Occipital lobe (tissue), 3 donors: ENCODE results near the gene DPPA4. TPM values are rescaled to one million over a fixed set of nuclear protein-coding genes. Genes with fewer than 3 reads are reported as not detected.

ENCODE experiments used
- DNase-seq: peaks from one replicate; lab custom pipeline; 2025; lab: John Stamatoyannopoulos, UW
- small RNA-seq: library from RNA; depleted of rRNA; stranded (forward); fragments of <200 nt; gene quantifications from one replicate; pipeline ENCODE3, GENCODE V24; 2014
- total RNA-seq: library from RNA; depleted of rRNA; stranded (reverse); fragments of >200 nt; gene quantifications from one replicate; pipeline ENCODE4 v1.2.3, GENCODE V29; 2014

DPPA4 gene
- total RNA-seq, 1 donor from 2014 or later, result under 0.01 TPM

- DNase-seq, result no peak
Observed at GRCh38 chr3:109339197-109339596, 1.9 kb upstream of the DPPA4 start.

DNA sequence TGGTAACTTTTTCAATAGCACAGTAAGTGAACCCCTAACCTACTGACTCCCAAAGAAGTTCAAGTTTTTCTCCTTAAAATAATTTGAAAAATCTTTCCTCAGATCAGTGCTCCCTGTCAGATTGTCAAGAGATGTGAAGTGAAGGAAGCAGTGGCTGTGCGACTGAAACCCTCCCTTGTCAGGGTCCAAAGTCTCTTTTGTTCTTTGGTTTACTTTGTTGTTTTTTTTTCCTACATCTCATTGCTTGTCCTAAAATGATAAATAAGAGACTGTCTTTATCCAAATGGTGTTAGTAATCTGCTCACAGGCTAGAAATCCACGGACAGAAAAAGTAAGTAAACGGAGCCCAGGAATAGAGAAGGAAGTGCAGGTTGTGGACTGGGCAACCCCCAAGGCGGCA is 976 bp upstream of the DPPA4 start:
- DNase-seq, result no peak

GRCh38 chr3:109336291-109336861 is 970 bp downstream of the DPPA4 start:
- no peak for DNase-seq

GRCh38 chr3:109334572-109334971 is 2.8 kb downstream of the DPPA4 start:
- no peak for DNase-seq

DNA sequence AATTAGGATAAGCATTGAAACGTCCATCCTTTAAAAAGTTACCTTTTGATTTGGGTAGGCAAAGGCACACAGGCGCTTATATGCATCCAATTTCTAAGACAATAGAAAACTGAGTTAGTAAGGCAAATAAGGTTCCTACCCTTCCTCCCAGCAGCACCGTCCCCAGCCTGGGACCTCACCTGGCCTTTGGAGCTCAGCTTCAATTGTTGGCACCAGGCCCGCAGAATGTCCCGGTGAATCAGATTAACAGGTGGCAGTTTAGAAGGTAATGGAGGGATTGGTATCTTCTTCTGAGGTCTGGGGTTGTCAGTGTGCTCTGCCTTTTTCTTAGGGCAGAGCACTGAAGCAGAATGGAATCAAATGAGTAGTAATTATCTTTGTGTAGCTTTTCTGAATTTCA is 5.7 kb downstream of the DPPA4 start:
- DNase-seq, result no peak

DNA sequence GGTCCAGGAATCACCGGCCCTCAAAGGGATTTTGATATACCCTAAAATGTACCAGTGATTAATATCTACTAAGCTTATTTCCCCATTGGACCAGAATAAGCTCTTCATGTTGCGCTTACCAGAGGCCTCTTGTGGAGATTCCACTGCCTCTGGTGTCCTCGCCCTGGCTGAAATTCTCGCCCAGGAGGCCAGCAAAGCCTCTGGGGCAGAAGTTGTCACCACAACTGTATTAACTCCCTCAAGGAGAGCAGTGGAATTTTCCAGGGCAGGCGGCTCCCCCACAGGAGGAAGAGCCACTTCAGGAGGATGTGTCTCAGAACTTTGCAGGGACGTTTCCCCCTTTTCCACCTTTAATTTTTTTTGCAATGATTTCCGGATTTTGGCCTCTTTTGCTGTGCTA is 6.9 kb downstream of the DPPA4 start:
- DNase-seq, result no peak

- DNase-seq, result no peak
Observed at GRCh38 chr3:109328202-109328601, 9.1 kb downstream of the DPPA4 start.

DNA sequence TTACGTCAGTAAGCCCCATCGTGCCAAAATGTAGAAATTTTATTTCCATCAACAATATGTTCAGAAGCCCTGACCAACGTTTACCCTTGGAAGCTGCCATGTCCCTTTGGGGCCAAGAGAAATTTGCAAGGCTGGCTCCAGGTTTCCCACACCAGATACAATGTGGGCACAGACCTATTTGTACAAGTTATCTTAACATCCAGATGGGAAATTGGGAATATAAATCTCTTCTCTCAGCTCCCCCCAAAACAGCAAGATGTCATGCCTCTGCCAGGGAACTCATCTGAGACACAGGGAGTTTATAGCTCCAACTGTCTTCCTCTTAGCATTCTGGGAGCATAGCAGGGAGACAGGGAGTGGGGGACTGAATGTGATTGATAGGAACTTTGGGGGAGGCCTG is 11.7 kb downstream of the DPPA4 start:
- no peak for DNase-seq

DNA sequence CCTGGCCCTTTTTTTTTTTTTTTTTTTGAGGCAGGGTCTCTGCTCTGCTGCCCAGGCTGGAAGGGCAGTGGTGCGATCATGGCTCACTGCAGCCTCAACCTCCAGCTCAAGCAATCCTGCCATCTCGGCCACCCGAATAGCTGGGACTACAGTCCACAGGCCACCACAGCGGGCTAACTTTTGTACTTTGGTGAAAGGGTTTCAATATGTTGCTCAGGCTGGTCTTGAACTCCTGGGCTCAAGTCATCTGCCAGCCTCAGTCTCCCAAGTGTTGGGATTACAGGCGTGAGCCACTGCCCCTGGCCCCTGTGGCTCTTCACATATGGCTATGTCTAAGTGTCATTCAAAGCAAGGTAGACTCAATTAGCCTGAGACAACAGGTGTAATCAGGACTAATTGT is 12.2 kb downstream of the DPPA4 start:
- DNase-seq, result no peak

- DNase-seq, result no peak
Observed at GRCh38 chr3:109316162-109316730, 21.1 kb downstream of the DPPA4 start, which contains the start of gene DPPA2. Gene DPPA2, minus strand, starts transcription at chr3:109316517. Its CDS starts 1,975 bp downstream, at chr3:109314542.

DNA sequence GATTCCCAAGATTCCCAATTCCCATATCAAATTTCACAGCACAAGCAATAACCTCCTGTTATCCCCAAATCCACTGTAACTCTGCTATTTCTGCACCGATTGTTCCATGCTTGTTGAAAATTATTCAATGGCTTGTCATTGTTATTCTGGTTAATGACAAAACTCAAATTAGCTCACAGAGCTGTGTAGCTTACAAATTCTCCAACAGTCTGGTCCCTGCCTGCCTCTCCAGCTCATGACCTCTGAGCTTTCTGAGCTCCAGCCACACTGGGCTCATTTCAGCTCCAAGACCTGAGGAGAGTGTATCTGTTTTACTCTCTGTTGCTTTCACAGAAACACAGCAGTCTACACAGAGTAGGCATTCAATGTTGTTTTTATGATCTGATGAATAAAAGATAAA is 24.3 kb downstream of the DPPA4 start:
- no peak for DNase-seq

GRCh38 chr3:109297496-109297895 is 39.9 kb downstream of the DPPA4 start:
- no peak for DNase-seq

DNA sequence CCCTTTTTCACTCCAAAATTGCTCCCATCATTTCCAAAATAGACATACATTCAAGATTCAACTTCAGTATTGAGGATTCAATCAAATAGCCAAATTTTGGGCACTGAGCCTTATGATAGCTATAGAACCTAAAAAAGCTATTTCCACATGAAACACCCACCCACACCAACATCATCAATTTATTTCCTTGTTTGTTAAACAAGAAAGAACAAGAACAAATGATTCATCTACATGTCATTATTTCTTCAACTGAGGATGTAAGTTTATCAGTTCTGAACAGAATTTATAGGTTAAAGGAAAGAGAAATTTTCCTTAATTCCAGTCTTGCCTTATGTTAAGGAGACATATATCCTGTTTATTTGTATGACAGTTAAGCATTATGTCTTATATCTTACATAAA is 53.3 kb downstream of the DPPA4 start:
- DNase-seq, result no peak

- no peak for DNase-seq
Observed at GRCh38 chr3:109278546-109278945, 58.8 kb downstream of the DPPA4 start.

DNA sequence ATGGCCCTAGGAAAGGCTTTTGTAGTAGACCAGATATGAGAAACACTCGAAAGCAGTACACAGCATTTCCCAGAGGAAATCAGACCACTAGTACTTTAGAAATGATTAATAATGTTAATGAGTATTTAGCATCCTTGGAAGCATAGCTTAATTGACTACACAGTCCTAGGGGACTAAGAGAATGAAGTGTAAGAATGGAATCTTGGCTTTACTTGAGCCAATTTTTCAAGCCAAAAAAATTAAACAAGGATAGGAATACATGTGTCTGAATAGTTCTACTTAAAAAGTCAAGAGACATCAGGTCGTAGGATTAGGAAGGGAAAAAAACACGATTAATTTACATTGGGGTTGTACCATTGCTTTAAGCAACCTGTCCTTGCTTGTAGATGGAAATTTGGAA is 59.2 kb downstream of the DPPA4 start:
- DNase-seq, result no peak

Small RNA genes within 50 kb of the gene (small RNA-seq; reads per million reads assigned to genes)
- gene AC124945.1, result not detected
- gene RF00017, result not detected

Other genes starting within 250 kb of the DPPA4 start
- gene MORC1, start 219.4 kb downstream of the DPPA4 start, total RNA-seq, result 0.31 TPM
- not detected for gene C3orf85, start 200.8 kb downstream of the DPPA4 start, total RNA-seq
- gene DPPA2, start 21.0 kb downstream of the DPPA4 start, total RNA-seq, result not detected